ENCODE results near the gene UNC80. TPM values are rescaled to one million over a fixed set of nuclear protein-coding genes. Genes with fewer than 3 reads are reported as not detected.

UNC80 gene
- total RNA-seq, 1 experiment from 2014 or later: not detected

DNA sequence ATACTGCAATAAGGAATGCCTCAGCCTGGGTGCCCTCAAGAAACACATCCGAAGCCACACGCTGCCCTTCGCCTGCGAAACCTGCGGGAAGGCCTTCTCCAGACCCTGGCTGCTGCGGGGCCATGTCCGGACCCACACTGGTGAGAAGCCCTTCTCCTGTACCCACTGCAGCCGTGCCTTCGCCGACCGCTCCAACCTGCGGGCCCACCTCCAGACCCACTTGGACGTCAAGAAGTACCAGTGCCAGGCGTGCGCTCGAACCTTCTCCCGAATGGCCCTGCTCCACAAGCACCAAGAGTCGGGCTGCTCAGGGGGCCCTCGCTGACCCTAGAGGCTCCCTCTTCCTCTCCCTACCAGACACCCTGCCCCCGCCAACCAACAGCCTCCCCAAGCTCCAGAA lies 37.6 kb downstream of the UNC80 start:
- DNase-seq (ENCODE audit: low read depth): no peak

DNA sequence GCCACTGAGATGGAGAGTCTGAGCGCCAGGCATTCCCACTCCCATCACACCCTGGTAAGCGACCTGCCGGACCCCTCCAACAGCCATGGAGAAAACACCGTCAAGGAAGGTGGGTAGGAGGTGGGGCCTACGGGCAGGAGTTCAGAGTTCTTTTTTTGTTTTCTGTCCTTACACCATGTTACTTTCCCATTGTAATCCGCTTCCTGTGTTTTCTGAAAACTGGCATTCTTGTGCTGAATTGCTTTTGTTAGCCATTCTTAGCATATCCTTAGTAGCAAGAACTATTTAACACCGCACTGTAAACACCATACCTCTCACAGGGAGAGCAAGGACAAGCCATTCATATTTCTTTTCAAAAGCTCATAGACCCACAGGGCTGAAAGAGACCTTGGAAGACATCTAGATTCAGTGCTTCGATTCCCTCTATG lies 46.2 kb downstream of the UNC80 start:
- DNase-seq (ENCODE audit: low read depth): no peak

DNA sequence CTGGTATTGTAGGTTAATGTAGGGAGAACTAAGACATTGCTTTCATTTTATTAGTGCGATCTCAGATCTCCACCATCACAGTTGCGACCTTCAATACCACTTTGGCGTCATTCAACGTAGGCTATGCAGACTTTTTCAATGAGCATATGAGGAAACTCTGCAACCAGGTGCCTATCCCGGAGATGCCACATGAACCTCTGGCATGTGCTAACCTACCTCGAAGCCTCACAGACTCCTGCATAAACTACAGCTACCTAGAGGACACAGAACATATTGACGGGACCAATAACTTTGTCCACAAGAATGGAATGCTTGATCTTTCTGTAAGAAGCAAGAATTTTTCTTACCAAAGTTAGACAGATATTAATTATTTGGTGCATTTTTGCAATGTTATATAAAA lies 47.3 kb downstream of the UNC80 start:
- no peak for DNase-seq (ENCODE audit: low read depth)

DNA sequence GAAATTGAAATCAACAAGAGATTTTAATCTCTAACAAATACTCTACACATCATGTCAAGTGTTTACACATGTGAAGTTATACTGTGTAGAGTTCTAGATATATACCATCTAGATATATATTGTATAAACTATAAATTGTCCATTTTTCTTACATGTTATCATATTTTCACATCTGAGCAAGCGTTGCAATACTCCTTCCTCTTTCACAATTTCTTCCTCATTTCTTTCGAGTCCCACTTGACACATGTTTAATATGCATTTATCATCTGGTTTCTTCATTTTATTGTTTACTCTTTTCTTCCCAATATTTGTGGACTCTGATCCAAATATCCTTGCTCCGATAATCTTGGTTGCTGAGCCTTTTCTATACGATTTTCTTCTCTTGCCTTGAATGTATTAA lies 50.2 kb downstream of the UNC80 start:
- no peak for DNase-seq (ENCODE audit: low read depth)

DNA sequence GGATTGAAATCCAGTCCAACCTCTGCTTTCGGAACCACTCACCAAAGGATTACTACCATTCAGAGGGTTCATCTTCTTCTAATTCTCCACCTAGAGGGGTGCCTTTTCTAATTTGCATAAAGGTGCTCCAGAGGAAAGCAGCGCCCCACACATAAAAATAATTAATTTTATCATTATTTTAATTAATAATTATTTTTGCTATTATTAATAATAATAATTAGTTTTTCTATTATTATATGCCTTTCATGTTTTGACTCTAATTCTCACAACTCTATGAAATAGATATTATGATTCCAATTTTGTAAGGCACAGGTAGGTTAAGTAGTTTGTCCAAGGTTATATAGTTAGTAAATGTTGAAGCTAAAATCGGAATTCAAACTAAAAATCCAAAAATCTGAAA lies 51.9 kb downstream of the UNC80 start:
- DNase-seq (ENCODE audit: low read depth): no peak

DNA sequence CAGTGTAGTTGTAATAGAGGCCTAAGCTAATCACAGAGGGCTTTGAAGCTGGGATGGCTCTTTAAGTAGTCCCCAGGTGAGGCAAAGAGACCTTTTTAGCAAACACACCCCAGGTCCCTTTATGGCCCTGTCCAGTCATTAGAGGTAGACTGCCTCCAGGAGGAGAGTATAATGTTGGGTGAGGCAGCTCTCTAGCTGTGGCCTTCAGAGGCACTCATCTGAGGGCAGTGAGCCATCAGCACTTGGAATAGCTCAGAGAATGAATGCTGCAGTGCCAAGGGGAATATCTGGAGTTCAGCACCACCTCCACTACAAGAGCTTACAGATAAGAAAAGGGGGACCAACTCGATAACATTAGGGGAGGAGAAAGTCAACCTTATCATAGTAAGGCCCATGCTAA lies 52.8 kb downstream of the UNC80 start:
- no peak for DNase-seq (ENCODE audit: low read depth)

DNA sequence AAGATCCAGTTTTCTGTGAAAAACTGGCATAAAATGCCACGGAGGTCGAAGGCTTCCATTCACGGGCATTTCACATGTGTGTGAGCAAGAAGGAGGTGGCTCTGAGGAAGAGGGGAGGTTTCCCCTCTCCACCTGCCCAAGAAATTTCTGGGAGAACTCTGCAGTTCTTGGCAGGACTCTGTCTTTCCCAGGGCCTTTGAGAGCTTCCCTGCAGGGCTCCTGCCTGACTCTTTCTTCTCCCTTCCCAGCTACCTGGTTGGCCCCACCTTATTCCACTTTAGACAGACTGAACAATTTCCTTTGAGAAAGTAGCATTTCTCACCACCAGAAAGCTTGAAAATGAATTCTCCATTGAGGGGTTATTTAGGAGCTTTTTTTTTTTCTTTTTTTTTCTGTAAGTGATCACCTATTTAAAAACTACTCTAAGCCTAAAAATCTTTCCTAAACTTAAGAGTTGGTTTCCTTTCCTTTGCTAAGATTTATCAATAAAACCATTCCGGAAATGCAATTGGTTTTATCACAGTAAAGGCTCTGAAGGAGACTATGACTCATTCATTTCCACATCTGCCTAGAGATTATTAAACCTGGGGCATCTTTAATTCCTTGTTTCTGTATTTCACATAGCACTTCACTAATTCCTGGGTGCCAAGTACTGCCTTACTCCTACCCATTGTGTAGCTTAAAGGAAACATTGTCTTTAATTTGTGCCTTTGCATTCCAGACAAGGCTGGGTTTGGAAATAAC lies 59.3 kb downstream of the UNC80 start:
- no peak for DNase-seq (ENCODE audit: low read depth)

DNA sequence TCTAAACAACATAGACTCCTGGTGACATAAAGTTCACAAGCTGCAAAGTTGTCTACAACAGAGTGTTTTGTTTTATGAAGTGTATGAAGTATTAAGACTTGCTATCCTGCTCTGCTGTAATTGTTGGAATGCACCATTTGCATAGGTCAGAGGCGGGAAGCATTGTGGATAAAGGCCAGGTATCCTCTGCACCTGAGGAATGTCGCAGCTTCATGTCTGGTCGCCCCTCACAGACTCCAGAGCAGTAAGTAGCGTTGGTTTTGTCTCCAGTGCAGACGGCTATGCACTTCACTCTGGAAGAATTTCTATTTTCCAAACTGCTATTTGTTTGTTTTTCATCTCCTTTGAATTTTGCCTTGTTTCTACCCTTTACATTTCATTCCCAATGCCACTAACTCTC lies 63.1 kb downstream of the UNC80 start:
- DNase-seq (ENCODE audit: low read depth): no peak

DNA sequence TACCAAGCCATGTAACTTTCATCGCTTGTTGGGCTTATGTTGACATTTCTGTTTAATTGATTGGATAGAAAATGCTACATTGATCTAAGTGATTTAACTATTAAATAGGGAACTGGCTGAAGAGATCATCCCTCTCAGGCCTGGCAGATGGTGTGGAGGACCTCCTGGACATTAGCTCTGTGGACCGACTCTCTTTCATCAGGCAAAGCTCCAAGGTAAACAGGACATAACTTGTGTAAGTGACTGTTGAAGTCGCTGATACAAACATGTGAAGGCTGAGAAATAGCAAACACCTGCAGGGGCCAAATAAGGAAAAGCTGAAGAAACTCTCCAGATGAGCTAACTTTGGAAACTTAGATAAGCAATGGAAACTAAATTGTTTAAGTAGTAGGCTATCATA lies 68.8 kb downstream of the UNC80 start:
- no peak for DNase-seq (ENCODE audit: low read depth)

DNA sequence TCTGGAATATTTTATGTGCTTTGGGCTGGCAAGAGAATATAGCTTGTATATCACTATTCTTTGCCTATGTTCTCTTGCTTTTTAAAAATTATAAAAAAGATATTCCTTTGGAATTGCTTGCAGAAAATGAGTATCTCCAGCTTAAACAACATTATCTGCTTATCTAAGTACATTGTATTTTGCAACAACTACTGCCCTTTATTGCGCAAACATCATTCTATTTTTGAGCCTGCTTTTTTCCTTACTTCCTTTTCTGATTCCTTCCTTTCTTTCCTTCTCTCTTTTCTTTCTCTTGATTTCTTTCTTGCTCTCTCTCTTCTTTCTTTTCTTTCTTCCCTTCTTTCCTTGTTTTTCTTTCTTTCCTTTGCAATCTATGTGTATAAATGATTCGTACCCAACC lies 74.0 kb downstream of the UNC80 start:
- no peak for DNase-seq (ENCODE audit: low read depth)

DNA sequence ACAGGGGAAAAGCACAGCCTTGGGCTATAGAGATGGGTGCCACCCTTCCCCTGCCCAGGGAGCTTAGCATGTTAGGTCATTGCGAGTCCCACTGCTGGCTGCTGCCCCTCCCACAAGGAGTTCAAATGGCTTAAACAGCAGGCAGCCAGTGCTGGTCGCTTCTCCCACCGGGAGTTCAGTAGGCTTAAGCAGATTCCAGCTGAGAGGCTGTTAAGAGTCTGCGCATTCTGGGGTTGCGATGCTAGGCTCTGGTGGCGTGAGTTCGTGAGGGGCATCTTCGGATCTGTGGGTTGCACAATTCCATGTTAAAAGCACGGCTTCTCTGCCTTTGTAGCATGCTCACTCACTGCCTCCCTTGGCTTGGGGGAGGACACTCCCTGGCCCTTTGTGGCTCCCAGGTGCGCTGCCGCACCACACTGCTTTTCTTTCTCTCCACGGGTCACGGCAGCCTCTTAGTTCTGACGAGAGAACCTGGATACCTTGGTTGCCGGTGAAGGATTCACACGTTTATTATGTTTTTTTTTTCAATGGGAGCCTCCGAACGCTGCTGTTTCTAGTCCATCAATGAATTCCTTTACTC lies 93.2 kb downstream of the UNC80 start:
- DNase-seq (ENCODE audit: low read depth): no peak

DNA sequence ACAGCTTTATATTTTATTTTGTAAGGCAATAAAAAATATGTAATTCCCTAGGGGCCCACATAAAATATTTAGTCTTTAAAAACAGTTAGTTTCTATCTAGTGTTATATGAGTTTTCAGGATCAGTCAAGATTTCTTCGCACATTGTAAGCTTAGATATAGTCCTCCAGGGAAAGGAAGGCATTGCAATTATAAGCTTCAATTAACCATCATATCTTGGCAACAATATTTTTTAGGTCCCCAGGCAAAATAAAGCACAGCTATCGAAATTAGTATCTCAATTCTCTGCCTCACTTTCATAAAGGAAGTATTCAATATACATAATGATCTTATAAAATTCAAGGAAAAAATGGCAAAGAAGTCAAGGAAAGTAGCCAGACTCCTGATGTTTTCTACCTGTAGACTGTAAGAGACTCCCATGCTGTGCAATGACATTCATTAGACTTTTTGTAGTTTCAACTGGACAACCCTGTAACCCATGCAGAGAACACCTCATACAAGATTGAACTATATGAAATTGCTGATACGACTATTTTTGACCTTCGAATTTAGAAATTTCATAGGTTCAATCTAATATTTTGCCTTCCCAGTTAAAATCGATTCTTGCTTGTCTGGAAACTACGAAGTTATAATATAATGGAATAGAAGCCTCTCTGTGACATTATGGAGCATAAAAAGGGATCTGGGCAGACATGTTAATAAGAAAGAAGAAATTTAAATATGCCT lies 96.8 kb downstream of the UNC80 start:
- no peak for DNase-seq (ENCODE audit: low read depth)

DNA sequence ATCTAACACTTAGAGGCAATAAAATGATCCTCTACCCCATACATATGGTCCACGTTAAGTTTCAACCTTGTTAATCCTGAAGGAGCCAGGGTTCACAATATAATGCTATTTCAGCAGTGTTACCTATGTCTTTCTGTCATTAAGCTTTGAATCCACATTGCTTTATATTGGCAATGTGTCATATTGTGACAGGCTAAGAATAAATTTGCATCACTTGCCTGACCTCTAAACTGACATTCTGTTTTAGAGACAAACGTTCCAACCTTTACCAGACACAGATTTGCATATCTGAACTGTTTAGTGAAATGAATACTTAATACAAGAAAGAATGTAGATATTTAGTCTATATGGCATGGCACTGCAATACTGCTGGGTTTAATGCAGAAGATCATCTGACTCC lies 98.4 kb downstream of the UNC80 start:
- DNase-seq (ENCODE audit: low read depth): no peak

DNA sequence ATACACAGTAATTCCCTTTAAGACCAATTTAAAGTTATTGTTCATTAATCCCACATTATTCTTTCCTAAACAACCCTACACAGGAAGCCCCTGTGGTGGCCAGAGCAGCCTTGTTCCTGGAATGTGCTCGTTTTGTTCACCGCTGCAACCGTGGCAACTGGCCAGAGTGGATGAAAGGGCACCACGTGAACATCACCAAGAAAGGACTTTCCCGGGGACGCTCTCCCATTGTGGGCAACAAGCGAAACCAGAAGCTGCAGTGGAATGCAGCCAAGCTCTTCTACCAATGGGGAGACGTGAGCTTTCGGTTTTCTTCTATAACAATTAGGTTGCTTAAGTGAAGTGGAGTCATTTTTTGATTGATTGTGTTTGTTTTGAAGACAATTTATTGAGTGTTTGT lies 101.0 kb downstream of the UNC80 start:
- DNase-seq (ENCODE audit: low read depth): peak; percentile 89

DNA sequence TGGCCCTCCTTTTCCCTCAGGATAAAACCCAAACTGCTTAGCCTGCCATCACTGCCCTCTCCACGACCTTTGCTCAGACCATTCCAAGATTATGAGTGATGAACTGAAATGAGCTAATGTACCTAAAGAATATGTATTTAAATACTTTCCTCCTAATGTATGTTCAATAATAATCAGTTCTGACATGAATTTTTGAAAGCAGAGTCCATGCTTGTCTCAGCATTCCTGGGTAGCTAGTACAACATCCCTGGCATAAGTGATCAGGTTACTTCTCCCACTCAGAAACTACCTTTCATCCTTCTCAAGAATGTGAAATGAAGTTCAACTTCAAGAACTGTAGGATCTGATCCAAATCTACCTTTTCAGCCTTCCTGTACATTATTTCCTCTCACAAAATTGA lies 103.6 kb downstream of the UNC80 start:
- DNase-seq (ENCODE audit: low read depth): no peak

DNA sequence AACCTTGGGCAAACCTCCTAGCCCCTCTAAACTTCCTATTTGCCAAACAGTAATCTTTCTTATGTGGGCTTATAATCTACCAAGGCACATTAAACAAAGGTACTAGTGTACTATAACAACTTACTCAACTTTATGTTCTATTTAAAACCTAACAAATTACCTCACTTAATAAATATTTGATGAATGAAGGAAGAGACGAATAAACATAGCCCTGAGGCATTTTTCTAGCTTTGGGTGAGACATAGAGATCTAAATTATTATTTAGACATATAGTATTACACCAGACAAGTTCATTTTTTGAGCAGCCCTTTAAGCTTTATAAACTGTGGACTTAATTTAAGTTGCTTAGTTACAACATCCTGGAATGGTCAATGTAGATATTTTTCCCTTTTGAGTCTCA lies 104.6 kb downstream of the UNC80 start:
- DNase-seq (ENCODE audit: low read depth): no peak

DNA sequence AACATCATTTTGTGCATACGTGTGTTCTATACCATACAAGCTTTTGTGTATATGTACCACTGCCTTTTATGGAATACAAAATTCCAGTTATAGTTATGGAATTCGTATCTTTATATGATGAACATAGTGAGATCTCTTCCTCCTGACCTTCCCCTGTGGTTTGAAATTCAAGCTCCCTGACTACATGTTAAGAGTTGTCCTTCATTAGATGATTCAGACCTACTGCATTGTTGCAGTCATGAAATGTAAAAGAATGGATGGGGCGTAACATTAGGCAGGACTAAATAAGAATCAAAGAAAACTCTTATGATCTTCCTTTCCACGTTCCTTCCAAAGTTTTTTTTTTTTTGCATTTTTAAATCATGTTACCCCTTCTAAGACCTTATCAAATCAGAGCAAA lies 107.1 kb downstream of the UNC80 start:
- DNase-seq (ENCODE audit: low read depth): no peak

DNA sequence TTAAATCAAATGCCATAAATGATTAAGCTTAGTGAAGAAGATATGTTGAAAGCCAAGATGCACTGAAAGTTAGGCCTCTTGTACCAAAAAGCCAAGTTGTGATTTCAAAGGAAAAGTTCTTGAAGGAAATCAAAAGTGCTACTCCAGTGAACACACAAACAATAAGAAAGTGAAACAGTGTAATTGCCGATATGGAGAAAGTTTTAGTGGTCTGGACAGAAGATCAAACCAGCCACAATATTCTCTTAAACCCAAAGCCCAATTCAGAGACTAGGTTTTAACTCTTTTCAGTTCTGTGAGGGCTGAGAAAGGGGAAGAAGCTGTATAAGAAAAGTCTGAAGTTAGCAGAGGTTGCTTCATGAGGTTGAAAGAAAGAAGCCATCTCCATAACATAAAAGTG lies 129.0 kb downstream of the UNC80 start:
- no peak for DNase-seq (ENCODE audit: low read depth)

DNA sequence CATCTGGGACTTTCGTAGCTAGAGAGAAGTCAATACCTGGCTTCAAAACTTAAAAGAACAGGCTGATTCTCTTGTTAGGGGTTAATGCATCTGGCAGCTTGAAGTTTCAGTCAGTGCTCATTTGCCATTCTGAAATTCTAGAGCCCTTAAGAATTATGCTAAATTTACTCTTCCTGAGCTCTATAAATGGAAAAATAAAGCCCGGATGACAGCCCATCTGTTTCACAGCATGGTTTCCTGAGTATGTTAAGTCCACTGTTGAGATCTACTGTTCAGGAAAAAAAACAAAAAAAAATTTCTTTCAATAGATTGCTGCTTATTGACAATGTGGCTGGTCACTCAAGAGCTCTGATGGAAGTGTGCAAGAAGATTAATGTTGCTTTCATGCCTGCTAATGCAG lies 129.5 kb downstream of the UNC80 start:
- DNase-seq (ENCODE audit: low read depth): no peak

DNA sequence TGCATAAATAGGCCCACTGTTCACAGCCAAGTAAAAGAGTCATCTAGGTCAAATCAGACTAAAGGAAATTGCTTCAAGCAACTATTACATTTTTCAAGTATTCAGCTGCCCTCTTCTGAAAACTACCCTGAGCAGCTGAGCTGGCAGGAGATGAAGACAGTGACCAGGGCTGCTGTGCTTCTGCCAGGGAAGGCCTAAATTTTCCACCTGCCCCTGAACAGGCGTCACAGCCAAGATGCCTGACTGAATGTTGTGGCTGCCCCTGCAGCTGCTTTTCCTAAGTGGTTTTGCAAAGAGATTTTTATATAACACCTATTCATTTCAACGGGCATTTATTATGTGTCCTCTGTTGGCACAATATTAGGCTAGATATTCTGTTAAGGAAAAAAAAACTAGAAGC lies 134.1 kb downstream of the UNC80 start:
- no peak for DNase-seq (ENCODE audit: low read depth)

DNA sequence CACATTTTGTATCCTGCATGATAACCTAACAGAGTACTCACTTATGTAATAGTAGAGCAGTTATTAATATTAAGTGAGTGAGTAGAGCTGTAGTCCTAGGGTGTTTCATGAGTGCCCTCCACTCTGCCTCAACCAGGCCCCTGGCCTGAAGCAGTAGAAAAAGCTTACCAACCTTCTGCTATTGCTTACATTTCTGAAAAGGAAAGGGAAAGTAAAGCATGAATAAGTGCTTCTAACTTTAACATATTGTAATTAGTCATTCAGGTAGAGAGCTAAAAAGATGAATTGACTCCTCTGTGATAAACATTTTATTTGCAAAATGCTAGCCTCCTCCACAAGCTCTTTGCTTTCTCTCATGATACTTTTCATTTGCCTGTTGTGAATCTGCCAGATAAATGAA lies 136.1 kb downstream of the UNC80 start:
- DNase-seq (ENCODE audit: low read depth): no peak

DNA sequence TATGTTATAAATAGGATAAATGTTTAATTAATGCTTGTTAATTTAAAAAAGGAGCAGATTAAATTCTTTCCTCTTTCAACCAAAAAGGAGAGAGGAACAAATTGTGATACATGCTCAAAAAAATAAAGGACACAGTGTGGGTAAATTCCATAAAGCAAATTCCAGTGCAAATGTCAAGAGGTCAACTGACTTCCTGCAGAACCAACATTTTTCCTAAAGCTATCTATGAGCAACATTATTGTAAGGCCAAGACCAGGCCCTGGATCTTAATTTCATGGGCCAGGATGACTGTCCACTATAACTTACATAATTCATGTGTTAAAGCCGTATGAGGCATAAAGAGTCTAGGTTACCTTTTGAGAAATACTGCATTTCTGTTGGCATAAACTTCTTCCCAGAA lies 136.9 kb downstream of the UNC80 start:
- no peak for DNase-seq (ENCODE audit: low read depth)

DNA sequence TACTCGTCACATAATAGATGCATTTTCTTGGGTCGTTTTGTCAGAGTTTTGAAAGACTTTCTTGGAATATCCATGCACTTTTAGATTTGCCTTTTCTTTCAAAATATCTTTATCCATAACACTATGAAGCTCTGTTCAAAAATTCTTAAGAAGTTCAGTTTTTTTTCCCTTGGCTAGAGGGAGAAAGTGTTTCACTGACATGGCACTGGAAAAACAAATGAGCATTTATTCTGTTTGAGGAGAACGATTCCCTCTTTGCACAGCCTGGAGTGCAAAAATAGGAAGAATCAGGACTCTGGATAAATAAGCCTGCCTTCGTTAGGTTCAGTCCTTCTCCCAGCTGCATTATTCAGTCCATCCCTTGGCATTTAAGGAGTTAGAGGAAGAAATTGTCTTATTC lies 139.9 kb downstream of the UNC80 start:
- no peak for DNase-seq (ENCODE audit: low read depth)

Measured in Daoy (cell line).